ENCODE measurements around the gene RAD51B.

RAD51B gene

DNA sequence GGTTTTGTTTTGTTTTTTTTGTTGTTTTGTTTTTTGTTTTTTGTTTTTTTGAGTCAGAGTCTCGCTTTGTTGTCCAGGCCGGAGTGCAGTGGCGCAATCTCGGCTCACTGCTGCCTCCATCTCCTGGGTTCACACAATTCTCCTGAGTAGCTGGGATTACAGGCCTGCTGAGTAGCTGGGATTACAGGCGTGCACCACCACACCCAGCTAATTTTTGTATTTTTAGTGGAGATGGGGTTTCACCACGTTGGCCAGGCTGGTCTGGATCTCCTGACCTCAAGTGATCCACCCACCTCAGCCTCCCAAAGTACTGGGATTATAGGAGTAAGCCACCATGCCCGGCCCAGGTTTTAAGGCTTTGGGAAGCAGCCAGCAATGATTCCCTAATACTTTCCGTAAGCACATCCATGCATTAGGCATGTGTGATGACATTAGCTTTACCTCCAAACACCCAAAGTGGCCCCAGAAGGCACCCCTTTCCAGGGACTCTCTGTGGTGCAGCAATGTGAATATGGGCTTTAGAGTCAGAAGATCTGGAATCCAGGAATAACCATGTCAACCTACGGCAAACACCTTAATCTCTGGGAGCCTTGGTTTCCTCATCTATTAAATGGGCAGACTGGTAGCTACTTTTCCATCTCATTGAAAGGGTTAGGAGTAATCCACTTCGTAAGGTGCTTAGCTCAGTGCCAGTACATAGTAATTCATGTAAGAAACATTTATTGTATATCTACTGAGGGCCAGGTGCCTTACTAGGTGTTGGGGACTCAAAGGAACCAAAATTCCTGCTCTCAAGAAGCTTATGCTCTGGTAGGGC lies 820.4 kb downstream of the RAD51B start:
- TF ChIP-seq TAF1 (IDR thresholded peaks at IDR 0.05; ENCODE audit: borderline replicate concordance, low read depth, low read length): no peak
- no peak for TF ChIP-seq POLR2A (IDR thresholded peaks at IDR 0.05; ENCODE audit: low read depth, low read length)
- no peak for TF ChIP-seq POLR2AphosphoS5 (IDR thresholded peaks at IDR 0.05; ENCODE audit: low read depth, low read length)
- DNase-seq (ENCODE audit: insufficient read length) (no peak), FAIRE-seq (no peak)

DNA sequence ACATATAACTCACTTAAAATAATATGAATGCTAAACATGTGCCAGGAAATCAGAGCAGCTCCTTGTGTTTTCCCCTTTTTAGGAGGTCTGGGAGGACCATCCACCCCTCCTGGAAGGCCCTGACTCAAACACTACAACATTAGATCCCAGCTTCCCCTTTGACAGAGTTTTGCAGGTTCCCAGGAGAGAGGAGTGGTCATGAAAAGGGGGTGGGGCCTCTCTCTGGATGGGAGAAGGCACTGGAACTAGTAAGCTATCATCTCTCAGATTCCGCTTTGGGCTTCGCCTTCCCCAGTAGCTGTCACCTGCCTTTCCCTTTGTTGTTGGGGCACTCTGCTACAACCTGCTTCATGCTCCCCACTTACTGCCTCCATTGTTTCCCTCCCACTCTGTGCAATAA lies 824.1 kb downstream of the RAD51B start:
- TF ChIP-seq POLR2AphosphoS5 (IDR thresholded peaks at IDR 0.05; ENCODE audit: low read depth, low read length): no peak
- TF ChIP-seq TAF1 (IDR thresholded peaks at IDR 0.05; ENCODE audit: borderline replicate concordance, low read depth, low read length): no peak
- TF ChIP-seq POLR2A (IDR thresholded peaks at IDR 0.05; ENCODE audit: low read depth, low read length): no peak
- no peak for DNase-seq (ENCODE audit: insufficient read length)
- no peak for FAIRE-seq

DNA sequence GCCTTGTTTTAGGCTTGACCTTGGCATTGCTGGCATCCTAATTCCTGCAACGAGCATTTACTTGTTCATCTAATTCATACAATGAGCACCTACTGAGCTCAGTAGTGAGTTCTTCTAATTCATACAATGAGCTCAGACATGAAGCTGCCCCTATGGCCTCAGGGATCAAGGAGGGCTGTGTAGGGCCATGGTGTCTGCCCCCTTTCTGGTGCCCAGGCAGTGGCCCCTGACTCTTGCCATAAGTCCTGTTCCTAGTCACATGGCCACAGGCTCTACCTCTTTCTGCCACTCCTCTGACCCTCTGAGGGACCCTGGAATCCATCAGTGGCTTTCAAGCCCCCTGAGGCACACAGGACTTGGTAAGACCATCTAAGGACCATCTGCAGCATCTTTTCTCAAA lies 824.5 kb downstream of the RAD51B start:
- FAIRE-seq (no peak), DNase-seq (ENCODE audit: insufficient read length) (no peak)
- TF ChIP-seq TAF1 (IDR thresholded peaks at IDR 0.05; ENCODE audit: borderline replicate concordance, low read depth, low read length): no peak
- TF ChIP-seq POLR2AphosphoS5 (IDR thresholded peaks at IDR 0.05; ENCODE audit: low read depth, low read length): no peak
- no peak for TF ChIP-seq POLR2A (IDR thresholded peaks at IDR 0.05; ENCODE audit: low read depth, low read length)

DNA sequence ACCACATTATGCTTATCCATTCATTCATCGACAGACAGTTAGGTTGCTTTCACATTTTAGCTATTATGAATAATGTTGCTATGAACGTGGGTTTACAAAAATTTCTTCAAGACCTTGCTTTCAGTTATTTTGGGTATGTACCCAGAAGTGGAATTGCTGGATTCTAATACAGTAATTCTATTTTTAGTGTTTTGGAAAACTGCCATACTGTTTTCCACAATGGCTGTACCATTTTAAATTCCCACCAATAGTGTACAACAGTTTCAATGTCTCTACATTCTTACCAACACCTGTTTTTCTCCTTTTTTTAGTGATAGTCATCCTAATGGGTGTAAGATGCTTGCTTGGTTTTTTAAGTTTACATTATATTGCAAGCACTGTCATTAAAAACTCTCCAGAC lies 825.8 kb downstream of the RAD51B start:
- TF ChIP-seq TAF1 (IDR thresholded peaks at IDR 0.05; ENCODE audit: borderline replicate concordance, low read depth, low read length) (no peak), POLR2A (IDR thresholded peaks at IDR 0.05; ENCODE audit: low read depth, low read length) (no peak)
- no peak for DNase-seq (ENCODE audit: insufficient read length)
- no peak for FAIRE-seq

DNA sequence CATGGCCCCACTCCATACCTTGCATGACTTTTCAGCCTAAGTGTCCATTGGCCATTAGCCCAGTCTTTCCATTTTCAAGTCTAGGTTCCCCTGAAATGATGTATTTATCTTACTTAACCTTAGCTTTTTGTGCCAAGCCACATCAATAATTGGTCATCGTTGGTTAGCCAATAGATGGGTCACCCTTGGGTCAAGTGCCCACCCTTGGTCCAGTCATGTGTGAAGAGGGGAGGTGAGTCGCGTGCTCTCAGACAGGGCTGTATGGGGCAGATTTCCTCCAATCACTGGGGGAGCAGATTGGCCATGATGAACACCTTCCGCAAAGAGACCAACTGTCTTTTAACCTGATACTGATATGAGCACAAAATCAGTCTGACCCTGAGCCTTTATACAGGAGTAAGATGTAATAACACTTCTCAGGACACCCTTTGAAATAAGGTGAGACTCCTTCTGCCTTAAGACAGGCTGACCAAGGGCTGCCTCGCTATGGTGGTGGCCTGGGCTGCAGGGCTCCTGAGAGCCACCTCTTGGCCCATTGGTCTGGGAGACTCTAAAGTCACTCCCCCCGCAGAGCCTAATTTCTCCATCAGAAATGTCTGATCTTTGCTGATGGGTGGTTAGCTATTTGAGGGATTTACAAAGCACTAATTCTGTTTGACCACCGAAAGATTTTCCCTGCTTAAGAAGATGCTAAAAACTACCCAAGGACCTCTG lies 830.1 kb downstream of the RAD51B start:
- TF ChIP-seq TAF1 (IDR thresholded peaks at IDR 0.05; ENCODE audit: borderline replicate concordance, low read depth, low read length): no peak
- no peak for TF ChIP-seq POLR2AphosphoS5 (IDR thresholded peaks at IDR 0.05; ENCODE audit: low read depth, low read length)
- no peak for TF ChIP-seq POLR2A (IDR thresholded peaks at IDR 0.05; ENCODE audit: low read depth, low read length)
- FAIRE-seq (no peak), DNase-seq (ENCODE audit: insufficient read length) (no peak)

DNA sequence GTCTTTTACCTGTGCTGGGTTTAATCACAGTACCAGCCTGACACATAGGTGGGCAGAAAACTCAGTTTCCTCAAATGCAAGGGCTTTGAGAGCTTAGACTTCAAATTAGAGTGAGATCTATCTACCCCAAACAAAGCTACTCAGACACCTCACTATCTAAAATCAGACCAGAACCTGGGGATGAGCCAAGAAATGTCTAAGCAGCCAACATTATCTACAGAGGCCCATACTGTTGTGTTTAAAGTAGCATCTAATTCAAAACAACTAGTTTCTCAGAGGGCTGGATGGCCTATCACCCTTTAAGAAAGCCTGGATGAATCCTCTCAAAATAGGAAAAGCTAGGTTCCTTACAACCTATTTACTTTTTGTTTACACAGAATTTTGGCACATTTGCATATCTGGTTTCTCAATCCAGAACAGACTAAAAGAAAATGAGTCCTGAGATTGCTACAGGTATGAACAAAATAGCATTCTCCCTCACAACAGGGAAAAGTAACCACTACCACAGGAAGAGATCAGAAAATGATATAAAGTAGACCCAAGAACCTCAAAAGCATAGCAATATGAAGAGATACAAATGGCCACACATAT lies 830.9 kb downstream of the RAD51B start:
- no peak for TF ChIP-seq POLR2AphosphoS5 (IDR thresholded peaks at IDR 0.05; ENCODE audit: low read depth, low read length)
- no peak for TF ChIP-seq POLR2A (IDR thresholded peaks at IDR 0.05; ENCODE audit: low read depth, low read length)
- no peak for TF ChIP-seq TAF1 (IDR thresholded peaks at IDR 0.05; ENCODE audit: borderline replicate concordance, low read depth, low read length)
- DNase-seq (ENCODE audit: insufficient read length) (no peak), FAIRE-seq (no peak)

DNA sequence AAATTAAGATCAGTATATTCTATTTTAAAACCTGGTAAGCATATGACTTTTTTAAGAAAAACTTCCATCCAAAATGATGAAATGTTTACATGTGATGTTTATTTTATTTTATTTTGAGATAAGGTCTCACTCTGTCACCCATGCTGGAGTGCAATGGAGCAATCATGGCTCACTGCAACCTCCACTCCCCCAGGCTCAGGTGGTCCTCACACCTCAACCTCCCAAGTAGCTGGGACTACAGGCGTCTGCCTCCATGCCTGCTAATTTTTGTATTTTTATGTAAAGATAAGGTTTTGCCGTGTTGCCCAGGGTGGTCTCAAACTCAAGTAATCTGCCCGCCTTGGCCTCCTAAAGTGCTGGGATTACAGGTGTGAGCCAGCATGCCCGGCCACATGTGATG lies 831.5 kb downstream of the RAD51B start:
- no peak for TF ChIP-seq POLR2A (IDR thresholded peaks at IDR 0.05; ENCODE audit: low read depth, low read length)
- TF ChIP-seq POLR2AphosphoS5 (IDR thresholded peaks at IDR 0.05; ENCODE audit: low read depth, low read length): no peak
- TF ChIP-seq TAF1 (IDR thresholded peaks at IDR 0.05; ENCODE audit: borderline replicate concordance, low read depth, low read length): no peak
- no peak for DNase-seq (ENCODE audit: insufficient read length)
- FAIRE-seq: no peak

DNA sequence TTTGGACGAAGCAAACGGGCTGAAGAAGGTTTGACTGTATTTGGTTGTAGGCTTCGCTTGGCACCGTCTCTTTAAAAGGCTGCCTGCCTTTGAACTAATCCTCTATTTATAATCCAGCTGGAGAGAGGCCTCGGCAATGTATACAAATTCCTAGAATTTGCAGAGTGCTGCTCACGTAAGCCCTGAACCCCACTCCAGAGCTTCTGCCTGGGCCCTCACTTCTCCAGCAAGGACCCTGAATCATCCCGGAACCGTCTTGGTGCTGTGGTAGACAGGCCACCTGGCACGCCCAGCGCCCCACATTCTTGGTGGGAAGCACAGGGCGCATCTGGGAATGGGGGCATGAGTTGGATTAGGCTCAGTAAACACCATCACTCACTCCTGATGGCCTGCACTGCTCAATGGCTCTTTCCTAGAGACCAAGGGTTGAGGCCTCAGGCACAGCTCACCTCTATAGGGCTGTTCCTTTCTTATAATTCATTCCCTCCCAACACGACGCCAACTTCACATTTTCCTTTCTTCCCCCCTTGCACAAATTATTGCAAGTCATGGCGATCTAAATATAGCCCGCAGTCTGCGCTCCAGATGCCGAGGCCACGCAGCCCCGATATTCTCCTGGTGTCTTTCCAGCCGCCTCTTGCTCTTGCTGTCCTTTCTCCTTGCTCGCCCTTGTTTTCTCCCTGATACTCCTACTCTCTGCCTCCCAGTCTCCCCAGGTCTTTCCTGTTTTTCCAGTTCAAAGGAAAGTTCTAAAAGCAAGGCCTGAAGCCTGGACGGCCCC lies 832.3 kb downstream of the RAD51B start:
- no peak for FAIRE-seq
- TF ChIP-seq TAF1 (IDR thresholded peaks at IDR 0.05; ENCODE audit: borderline replicate concordance, low read depth, low read length): no peak
- TF ChIP-seq POLR2A (IDR thresholded peaks at IDR 0.05; ENCODE audit: low read depth, low read length): no peak
- TF ChIP-seq POLR2AphosphoS5 (IDR thresholded peaks at IDR 0.05; ENCODE audit: low read depth, low read length): no peak
- no peak for DNase-seq (ENCODE audit: insufficient read length)

DNA sequence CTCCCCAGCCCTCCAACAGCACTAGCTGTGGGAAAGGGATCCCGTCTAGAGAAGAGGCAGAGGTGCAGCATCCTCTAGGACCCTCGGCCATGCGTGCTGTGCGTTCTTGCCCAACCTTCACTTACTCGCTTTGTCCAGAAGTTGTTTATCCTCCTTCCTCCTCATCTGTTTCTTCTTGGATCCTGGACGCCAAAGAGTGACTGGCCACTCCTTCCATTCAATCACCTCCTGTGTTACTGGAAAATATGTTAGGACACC lies 832.8 kb downstream of the RAD51B start:
- FAIRE-seq (no peak), DNase-seq (ENCODE audit: insufficient read length) (no peak)
- no peak for TF ChIP-seq POLR2AphosphoS5 (IDR thresholded peaks at IDR 0.05; ENCODE audit: low read depth, low read length)
- TF ChIP-seq TAF1 (IDR thresholded peaks at IDR 0.05; ENCODE audit: borderline replicate concordance, low read depth, low read length): no peak
- TF ChIP-seq POLR2A (IDR thresholded peaks at IDR 0.05; ENCODE audit: low read depth, low read length): no peak

DNA sequence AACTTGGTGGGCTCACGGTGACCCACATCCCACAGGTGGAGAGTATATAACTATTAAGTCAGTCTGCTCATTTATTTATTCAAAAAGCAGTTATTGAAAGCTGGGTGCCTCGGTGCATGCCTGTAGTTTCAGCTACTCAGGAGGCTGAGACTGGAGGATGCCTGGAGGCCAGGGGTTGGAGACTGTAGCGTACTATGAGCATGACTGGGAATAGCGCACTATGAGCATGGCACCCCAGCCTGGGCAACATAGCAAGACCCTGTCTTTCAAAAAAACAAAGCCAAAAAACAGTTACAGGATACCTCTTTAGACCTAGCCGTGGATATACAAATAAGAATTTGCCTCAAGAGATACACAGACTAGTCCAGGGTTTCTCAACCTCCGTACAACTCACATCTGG lies 833.5 kb downstream of the RAD51B start:
- no peak for FAIRE-seq
- TF ChIP-seq POLR2AphosphoS5 (IDR thresholded peaks at IDR 0.05; ENCODE audit: low read depth, low read length) (no peak), TAF1 (IDR thresholded peaks at IDR 0.05; ENCODE audit: borderline replicate concordance, low read depth, low read length) (no peak), POLR2A (IDR thresholded peaks at IDR 0.05; ENCODE audit: low read depth, low read length) (no peak)
- DNase-seq (ENCODE audit: insufficient read length): no peak

DNA sequence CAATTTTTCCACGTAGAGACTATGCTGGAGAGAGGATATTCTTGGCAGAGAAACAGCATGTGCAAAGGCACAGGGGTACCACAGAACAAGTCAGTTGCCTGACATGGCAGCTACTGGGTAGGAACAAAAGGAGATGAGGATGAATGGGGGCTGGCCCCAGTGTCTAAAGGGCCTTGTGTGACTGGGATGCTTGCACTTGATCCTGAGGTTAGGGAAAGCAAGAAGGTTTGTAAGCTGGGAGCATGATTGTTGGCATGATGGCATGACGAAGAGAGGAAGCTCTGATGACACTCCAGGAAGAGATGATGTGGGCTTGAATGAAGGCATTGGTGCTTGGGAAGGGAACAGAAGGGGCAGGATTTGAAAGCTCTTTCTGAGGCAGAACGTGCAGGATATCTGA lies 834.2 kb downstream of the RAD51B start:
- FAIRE-seq: no peak
- TF ChIP-seq TAF1 (IDR thresholded peaks at IDR 0.05; ENCODE audit: borderline replicate concordance, low read depth, low read length): no peak
- TF ChIP-seq POLR2A (IDR thresholded peaks at IDR 0.05; ENCODE audit: low read depth, low read length): no peak
- no peak for TF ChIP-seq POLR2AphosphoS5 (IDR thresholded peaks at IDR 0.05; ENCODE audit: low read depth, low read length)

More for the DNA sequence above, 834.2 kb downstream of the RAD51B start:
- no peak for DNase-seq (ENCODE audit: insufficient read length)

Data from GM12892 (cell line).